IMR-90 (cell line): Measurements from ENCODE around the gene ZCCHC24. TPM values are rescaled to one million over a fixed set of nuclear protein-coding genes. Genes with fewer than 3 reads are reported as not detected.

Source experiments
- ATAC-seq: fragments of 200-7000 bp; cut with Tn5 transposase; 2 replicates; pipeline ENCODE4 v1.9.1; 2020; ENCODE audit warnings: low read depth, mild to moderate bottlenecking, moderate library complexity
- BruUV-seq: library from RNA; stranded (reverse); fragments of 400-500 nt; replicated peaks from 2 replicates; lab custom pipeline; 2021; lab: Mats Ljungman, UMichigan
- CTCF ChIA-PET: fragments of 300-600 bp; formaldehyde crosslinking; extraction: SDS; loops from one replicate; lab custom pipeline; 2021; ENCODE audit warnings: antibody characterized with exemption; lab: Yijun Ruan, JAX
- POLR2A ChIA-PET: fragments of 300-600 bp; sonication (Branson Sonifier 250); formaldehyde crosslinking; loops from one replicate; lab custom pipeline; 2022; ENCODE audit warnings: antibody characterized with exemption; ENCODE audit not compliant: unreplicated experiment; lab: Charles Lee
- DNase-seq: peaks from one replicate; pipeline ENCODE4 v3.0.0; 2013
- H2AFZ ChIP-seq: replicated peaks from 2 replicates; pipeline ENCODE3; 2013; ENCODE audit warnings: low read length, mild to moderate bottlenecking; ENCODE audit not compliant: poor library complexity
- H2AK5ac ChIP-seq: 2 replicates; pipeline ENCODE4 v1.6.1; 2013; ENCODE audit warnings: low read depth, low read length, inconsistent platforms
- H2AK9ac ChIP-seq: replicated peaks from 2 replicates; pipeline ENCODE3; 2013; ENCODE audit warnings: mild to moderate bottlenecking, low read depth, low read length, moderate library complexity; ENCODE audit not compliant: poor library complexity
- H2BK120ac ChIP-seq: 2 replicates; pipeline ENCODE4 v1.6.1; 2013; ENCODE audit warnings: low read depth, low read length, inconsistent platforms
- H2BK15ac ChIP-seq: 3 replicates; pipeline ENCODE4 v1.6.1; 2013; ENCODE audit warnings: low read depth, low read length, inconsistent platforms
- H2BK20ac ChIP-seq: 2 replicates; pipeline ENCODE4 v1.6.1; 2013; ENCODE audit warnings: low read depth, mild to moderate bottlenecking, inconsistent platforms, low read length, moderate library complexity
- H2BK5ac ChIP-seq: 2 replicates; pipeline ENCODE4 v1.6.1; 2013; ENCODE audit warnings: mild to moderate bottlenecking, low read depth, low read length, inconsistent platforms; ENCODE audit not compliant: poor library complexity, severe bottlenecking
- H3K14ac ChIP-seq: replicated peaks from 2 replicates; pipeline ENCODE4 v1.6.1; 2013; ENCODE audit warnings: low read depth, low read length, inconsistent platforms
- H3K18ac ChIP-seq: 2 replicates; pipeline ENCODE4 v1.6.1; 2013; ENCODE audit warnings: low read depth, low read length, control low read depth
- H3K23ac ChIP-seq: 2 replicates; pipeline ENCODE4 v1.6.1; 2013; ENCODE audit warnings: low read depth, low read length, inconsistent platforms
- H3K27ac ChIP-seq: 2 replicates; pipeline ENCODE4 v1.5.1; 2013; ENCODE audit warnings: mild to moderate bottlenecking, control low read depth, low read length; ENCODE audit not compliant: insufficient read depth
- H3K27me3 ChIP-seq: 2 replicates; pipeline ENCODE4 v1.6.1; 2013; ENCODE audit warnings: low read length; ENCODE audit not compliant: control insufficient read depth, insufficient read depth
- H3K36me3 ChIP-seq: 2 replicates; pipeline ENCODE4 v1.6.1; 2013; ENCODE audit warnings: low read length, mixed read lengths; ENCODE audit not compliant: control insufficient read depth, insufficient read depth
- H3K4ac ChIP-seq: 2 replicates; pipeline ENCODE4 v1.6.1; 2013; ENCODE audit warnings: low read depth, low read length, inconsistent platforms
- H3K4me1 ChIP-seq: 2 replicates; pipeline ENCODE4 v1.6.1; 2013; ENCODE audit warnings: low read length, mixed read lengths; ENCODE audit not compliant: control insufficient read depth, insufficient read depth
- H3K4me2 ChIP-seq: 2 replicates; pipeline ENCODE4 v1.6.1; 2013; ENCODE audit warnings: low read depth, mild to moderate bottlenecking, control low read depth, low read length, moderate library complexity
- H3K4me3 ChIP-seq: 2 replicates; pipeline ENCODE4 v1.5.1; 2013; ENCODE audit warnings: low read depth, mild to moderate bottlenecking, control low read depth, low read length, moderate library complexity; ENCODE audit not compliant: insufficient read depth
- H3K56ac ChIP-seq: 2 replicates; pipeline ENCODE4 v1.6.1; 2013; ENCODE audit warnings: low read length, inconsistent platforms; ENCODE audit not compliant: insufficient read depth; ENCODE audit errors: extremely low read depth
- H3K79me1 ChIP-seq, 2 experiments: 2 replicates each; pipeline ENCODE4 v1.6.1; 2013; ENCODE audit warnings: low read length in 2 of 2, inconsistent platforms in 1 of 2, low read depth in 1 of 2
- H3K9ac ChIP-seq: 2 replicates; pipeline ENCODE4 v1.6.1; 2013; ENCODE audit warnings: low read depth, low read length, control low read depth
- H3K9me1 ChIP-seq: 2 replicates; pipeline ENCODE4 v1.6.1; 2013; ENCODE audit warnings: low read length, inconsistent platforms; ENCODE audit not compliant: insufficient read depth
- H3K9me3 ChIP-seq: 2 replicates; pipeline ENCODE4 v1.6.1; 2013; ENCODE audit warnings: low read length; ENCODE audit not compliant: control insufficient read depth, insufficient read depth
- H4K20me1 ChIP-seq: 2 replicates; pipeline ENCODE4 v1.6.1; 2013; ENCODE audit warnings: low read length, inconsistent platforms; ENCODE audit not compliant: insufficient read depth
- H4K5ac ChIP-seq: 2 replicates; pipeline ENCODE4 v1.6.1; 2013; ENCODE audit warnings: mild to moderate bottlenecking, low read depth, low read length, control low read depth
- H4K8ac ChIP-seq, 2 experiments: 2 replicates each; pipeline ENCODE4 v1.6.1; 2013; ENCODE audit warnings: low read depth in 2 of 2, low read length in 2 of 2, control low read depth in 1 of 2, inconsistent platforms in 1 of 2
- H4K91ac ChIP-seq: 2 replicates; pipeline ENCODE4 v1.6.1; 2013; ENCODE audit warnings: low read depth, low read length, inconsistent platforms; ENCODE audit not compliant: insufficient read depth
- CEBPB ChIP-seq: IDR thresholded peaks from 2 replicates; pipeline ENCODE4 v1.6.1; 2012; ENCODE audit warnings: low read depth, low read length, improper control_type of control experiment
- CHD1 ChIP-seq: IDR thresholded peaks from 2 replicates; pipeline ENCODE4 v1.6.1; 2012; ENCODE audit warnings: low read depth, low read length, improper control_type of control experiment
- ELK1 ChIP-seq: fragments of 150-350 bp; IDR thresholded peaks from 2 replicates; pipeline ENCODE4 v1.6.1; 2016; ENCODE audit warnings: low read depth, mild to moderate bottlenecking, low read length, moderate library complexity, borderline replicate concordance
- MAFK ChIP-seq: IDR thresholded peaks from 2 replicates; pipeline ENCODE4 v1.6.1; 2012; ENCODE audit warnings: low read depth, low read length, improper control_type of control experiment
- MAZ ChIP-seq: IDR thresholded peaks from 2 replicates; pipeline ENCODE4 v1.6.1; 2012; ENCODE audit warnings: low read depth, mild to moderate bottlenecking, low read length, improper control_type of control experiment, moderate library complexity, borderline replicate concordance
- MXI1 ChIP-seq: IDR thresholded peaks from 2 replicates; pipeline ENCODE4 v1.6.1; 2012; ENCODE audit warnings: low read depth, mild to moderate bottlenecking, low read length, moderate library complexity, borderline replicate concordance
- POLR2A ChIP-seq: IDR thresholded peaks from 2 replicates; pipeline ENCODE4 v1.6.1; 2012; ENCODE audit warnings: mild to moderate bottlenecking, low read depth, low read length
- RFX5 ChIP-seq: IDR thresholded peaks from 2 replicates; pipeline ENCODE4 v1.8.0; 2012; ENCODE audit warnings: low read depth, mild to moderate bottlenecking, low read length, moderate library complexity
- SMC3 ChIP-seq: fragments of 150-350 bp; IDR thresholded peaks from 2 replicates; pipeline ENCODE4 v1.6.1; 2016; ENCODE audit warnings: low read depth, mild to moderate bottlenecking, antibody characterized with exemption, low read length, moderate library complexity
- USF2 ChIP-seq: fragments of 150-350 bp; IDR thresholded peaks from 2 replicates; pipeline ENCODE4 v1.6.1; 2017; ENCODE audit warnings: mild to moderate bottlenecking, antibody characterized with exemption, low read length, low read depth
- WGBS, 2 experiments: methylation state at CpG; one replicate each; pipeline versions ENCODE4 v1.1.5 to v1.1.7; 2013; ENCODE audit warnings: missing lambda C conversion rate in 2 of 2; ENCODE audit not compliant: insufficient read length in 1 of 2; ENCODE audit errors: extremely low coverage in 2 of 2; 5-methylcytosine and 5-hydroxymethylcytosine counted together
- dilution Hi-C: fragments of 300-500 bp; cut with HindIII; formaldehyde crosslinking; loops from one replicate; pipeline ENCODE4 v1.14.3; 2018; ENCODE audit warnings: low sequenced_read_pairs; ENCODE audit not compliant: unreplicated experiment
- in situ Hi-C: fragments of 300-500 bp; cut with MboI; formaldehyde crosslinking; loops from 3 replicates; pipeline ENCODE4 v1.14.3; 2019; ENCODE audit warnings: low sequenced_read_pairs, inconsistent platforms, mixed read lengths
- intact Hi-C: fragments of 100-400 bp; cut with micrococcal nuclease; formaldehyde crosslinking; loops from 2 replicates; pipeline ENCODE4 v1.10.0; 2022
- polyA plus RNA-seq, 3 experiments: library from polyadenylated mRNA; depleted of rRNA; stranded (reverse); fragments of >200 nt; gene quantifications; 2 replicates each; pipeline ENCODE4 v1.2.3, GENCODE V29; 2012; ENCODE audit warnings: low replicate concordance in 1 of 3
- total RNA-seq: library from RNA; depleted of rRNA; stranded (reverse); fragments of >200 nt; gene quantifications from 2 replicates; pipeline ENCODE4 v1.2.3, GENCODE V29; 2012

The ZCCHC24 gene
- total and polyA plus RNA-seq, 2 of the 4 experiments (the other 2 are of a cell fraction) = 15.1 to 25.9 TPM

GRCh38 chr10:79465341-79465740 lies 19.9 kb upstream of the ZCCHC24 start:
- CTCF ChIA-PET = no interaction called here
- Histone ChIP-seq H3K4ac (no peak overlapping the region), H3K23ac (no peak overlapping the region), H2AK5ac (no peak overlapping the region), H2AK9ac (no peak overlapping the region), H3K27ac (no peak overlapping the region), H3K4me3 (no peak overlapping the region), H3K4me2 (no peak overlapping the region), H4K5ac (no peak overlapping the region), H3K14ac (no peak overlapping the region), H4K8ac (no peak overlapping the region), H2AFZ (no peak overlapping the region), H2BK120ac (no peak overlapping the region), H2BK15ac (no peak overlapping the region), H2BK20ac (no peak overlapping the region), H3K18ac (no peak overlapping the region), H3K9me3 (no peaks in the 10 kb centered on the region), H3K36me3 (no peaks in the 10 kb centered on the region), H4K91ac (no peak overlapping the region), H3K9me1 (peaks cover 17% of the 10 kb centered on the region), H2BK5ac (no peak overlapping the region), H3K4me1 (peaks cover 14% of the 10 kb centered on the region), H3K27me3 (no peaks in the 10 kb centered on the region), H3K79me1 (no peaks in the 10 kb centered on the region), H4K20me1 (no peaks in the 10 kb centered on the region), H3K9ac (no peak overlapping the region), H3K56ac (no peak overlapping the region)
- intact Hi-C loops = no loop called here
- 100% methylated on average over 1 of the region's 3 CpGs; no CpG with 5 or more reads in 1 of the 2 experiments for WGBS, 2 experiments
- POLR2A ChIA-PET = no interaction called here
- in situ Hi-C loops = no loop called here
- dilution Hi-C loops = no loop called here
- BruUV-seq = no TSS peak
- DNase-seq (no peak), ATAC-seq (no peak)
- no peak for TF ChIP-seq MAZ
- TF ChIP-seq CHD1 = no peak
- TF ChIP-seq POLR2A = no peak
- no peak for TF ChIP-seq RFX5
- TF ChIP-seq ELK1 = no peak
- no peak for TF ChIP-seq CEBPB
- TF ChIP-seq MAFK = no peak
- TF ChIP-seq SMC3 = no peak
- no peak for TF ChIP-seq USF2
- TF ChIP-seq MXI1 = no peak
